Spleen (tissue), 7 donors: ENCODE data around the gene LAIR1.

ENCODE experiments used
- CTCF ChIP-seq, 11 experiments: fragments of 200-600 bp in 7 of 11; fragments of 450-650 bp in 4 of 11; sonication (generic) in 4 of 11; IDR thresholded peaks in 8 of 11; conservative IDR thresholded peaks in 3 of 11; 1 replicate in 7 of 11; 2 replicates in 4 of 11; pipeline versions ENCODE4 v1.4.0 to v1.8.0; 2016 to 2021; ENCODE audit warnings: antibody characterized with exemption in 11 of 11, inconsistent platforms in 4 of 11, mild to moderate bottlenecking in 1 of 11
- POLR2A ChIP-seq, 3 donors: fragments of 450-650 bp; IDR thresholded peaks; one replicate each; pipeline ENCODE4 v1.5.1; 2017; ENCODE audit warnings: antibody characterized with exemption in 3 of 3, mild to moderate bottlenecking in 1 of 3
- POLR2AphosphoS5 ChIP-seq, 3 donors: sonication (generic); formaldehyde crosslinking; IDR thresholded peaks; one replicate each; pipeline ENCODE4 v1.5.1; 2017; ENCODE audit warnings: antibody characterized with exemption in 3 of 3
- donor health status: DM: no; HTN: no; CAD: no; lungs with moderate emphysema.
- donor health status: DM: no; HTN: no; CAD: no.
- donor health status: DM: no; HTN: no; CAD: no.

- TF ChIP-seq CTCF (IDR thresholded peaks at IDR 0.05 in 8 of 11, conservative IDR thresholded peaks at IDR 0.05 in 3 of 11) (no peak), POLR2AphosphoS5 (IDR thresholded peaks at IDR 0.05) (no peak), POLR2A (IDR thresholded peaks at IDR 0.05) (no peak)
These were observed 4.5 kb upstream of the LAIR1 start for GRCh38 chr19:54369082-54369687.
